ENCODE results near the gene DNAJC4.

The DNAJC4 gene

GRCh38 chr11:64243236-64243854 is 13.0 kb downstream of the DNAJC4 start:
- TF ChIP-seq, protein P1, sequence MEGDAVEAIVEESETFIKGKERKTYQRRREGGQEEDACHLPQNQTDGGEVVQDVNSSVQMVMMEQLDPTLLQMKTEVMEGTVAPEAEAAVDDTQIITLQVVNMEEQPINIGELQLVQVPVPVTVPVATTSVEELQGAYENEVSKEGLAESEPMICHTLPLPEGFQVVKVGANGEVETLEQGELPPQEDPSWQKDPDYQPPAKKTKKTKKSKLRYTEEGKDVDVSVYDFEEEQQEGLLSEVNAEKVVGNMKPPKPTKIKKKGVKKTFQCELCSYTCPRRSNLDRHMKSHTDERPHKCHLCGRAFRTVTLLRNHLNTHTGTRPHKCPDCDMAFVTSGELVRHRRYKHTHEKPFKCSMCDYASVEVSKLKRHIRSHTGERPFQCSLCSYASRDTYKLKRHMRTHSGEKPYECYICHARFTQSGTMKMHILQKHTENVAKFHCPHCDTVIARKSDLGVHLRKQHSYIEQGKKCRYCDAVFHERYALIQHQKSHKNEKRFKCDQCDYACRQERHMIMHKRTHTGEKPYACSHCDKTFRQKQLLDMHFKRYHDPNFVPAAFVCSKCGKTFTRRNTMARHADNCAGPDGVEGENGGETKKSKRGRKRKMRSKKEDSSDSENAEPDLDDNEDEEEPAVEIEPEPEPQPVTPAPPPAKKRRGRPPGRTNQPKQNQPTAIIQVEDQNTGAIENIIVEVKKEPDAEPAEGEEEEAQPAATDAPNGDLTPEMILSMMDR (conservative IDR thresholded peaks at IDR 0.05; ENCODE audit: low read length) = no peak
- no peak for TF ChIP-seq EZH2phosphoT487 (IDR thresholded peaks at IDR 0.05; ENCODE audit: borderline replicate concordance)
- Histone ChIP-seq H3K4me2 (ENCODE audit: low read depth, low read length, poor library complexity, severe bottlenecking) (peak overlapping the region; percentile 84), H4K20me1 (ENCODE audit: insufficient read depth, low read length, poor library complexity, severe bottlenecking) (peaks cover 31% of the 10 kb centered on the region), H3K4me1 (ENCODE audit: insufficient read depth, low read length, poor library complexity, severe bottlenecking) (peaks cover 37% of the 10 kb centered on the region), H2AFZ (ENCODE audit: low read length) (no peak overlapping the region), H3K9me3 (ENCODE audit: insufficient read depth, low read depth, low read length) (no peaks in the 10 kb centered on the region), H3K9me2 (replicated peaks; ENCODE audit: low read depth, low read length) (no peaks in the 10 kb centered on the region), H3K9ac (ENCODE audit: low read depth, low read length, poor library complexity, severe bottlenecking) (peak overlapping the region; percentile 29), H3K4me3 (ENCODE audit: low read length, poor library complexity, severe bottlenecking) (no peak overlapping the region), H3K27me3 (ENCODE audit: insufficient read depth, low read length, poor library complexity, severe bottlenecking) (no peaks in the 10 kb centered on the region), H3K79me2 (ENCODE audit: insufficient read depth, low read length) (peaks cover 48% of the 10 kb centered on the region), H3F3A (ENCODE audit: low read depth) (peaks cover 8% of the 10 kb centered on the region; the same call in 1 of the 2 replicates), H3K36me3 (ENCODE audit: insufficient read depth, low read length) (peaks cover 11% of the 10 kb centered on the region; the same call in 1 of the 2 replicates)

GRCh38 chr11:64244107-64244506 is 13.8 kb downstream of the DNAJC4 start:
- H3K9me3 ChIP-seq (ENCODE audit: insufficient read depth, low read depth, low read length) = no peaks in the 10 kb centered on the region
- H2AFZ ChIP-seq (ENCODE audit: low read length) = no peak overlapping the region
- H3K9ac ChIP-seq (ENCODE audit: low read depth, low read length, poor library complexity, severe bottlenecking) = no peak overlapping the region
- TF ChIP-seq, protein P1 (conservative IDR thresholded peaks at IDR 0.05; ENCODE audit: low read length) = no peak
- TF ChIP-seq EZH2phosphoT487 (IDR thresholded peaks at IDR 0.05; ENCODE audit: borderline replicate concordance) = no peak
- H3K79me2 ChIP-seq (ENCODE audit: insufficient read depth, low read length) = peaks cover 48% of the 10 kb centered on the region
- H4K20me1 ChIP-seq (ENCODE audit: insufficient read depth, low read length, poor library complexity, severe bottlenecking) = peaks cover 31% of the 10 kb centered on the region
- no peak overlapping the region for H3K4me3 ChIP-seq (ENCODE audit: low read length, poor library complexity, severe bottlenecking)
- peaks cover 8% of the 10 kb centered on the region; the same call in 1 of the 2 replicates for H3F3A ChIP-seq (ENCODE audit: low read depth)
- no peaks in the 10 kb centered on the region for H3K9me2 ChIP-seq (replicated peaks; ENCODE audit: low read depth, low read length)
- no peaks in the 10 kb centered on the region for H3K27me3 ChIP-seq (ENCODE audit: insufficient read depth, low read length, poor library complexity, severe bottlenecking)
- peaks cover 38% of the 10 kb centered on the region for H3K4me1 ChIP-seq (ENCODE audit: insufficient read depth, low read length, poor library complexity, severe bottlenecking)
- H3K4me2 ChIP-seq (ENCODE audit: low read depth, low read length, poor library complexity, severe bottlenecking) = peak overlapping the region; percentile 84
- H3K36me3 ChIP-seq (ENCODE audit: insufficient read depth, low read length) = peaks cover 11% of the 10 kb centered on the region; the same call in 1 of the 2 replicates

- peaks cover 43% of the 10 kb centered on the region for H3K4me1 ChIP-seq (ENCODE audit: insufficient read depth, low read length, poor library complexity, severe bottlenecking)
- H3F3A ChIP-seq (ENCODE audit: low read depth) = peaks cover 8% of the 10 kb centered on the region; the same call in 1 of the 2 replicates
- peak overlapping the region; percentile 88 for H3K9ac ChIP-seq (ENCODE audit: low read depth, low read length, poor library complexity, severe bottlenecking)
- H3K9me3 ChIP-seq (ENCODE audit: insufficient read depth, low read depth, low read length) = no peaks in the 10 kb centered on the region
- peaks cover 31% of the 10 kb centered on the region for H4K20me1 ChIP-seq (ENCODE audit: insufficient read depth, low read length, poor library complexity, severe bottlenecking)
- peak overlapping the region; percentile 96 for H3K4me3 ChIP-seq (ENCODE audit: low read length, poor library complexity, severe bottlenecking)
- H3K4me2 ChIP-seq (ENCODE audit: low read depth, low read length, poor library complexity, severe bottlenecking) = peak overlapping the region; percentile 84
- H3K36me3 ChIP-seq (ENCODE audit: insufficient read depth, low read length) = peaks cover 11% of the 10 kb centered on the region; the same call in 1 of the 2 replicates
- H2AFZ ChIP-seq (ENCODE audit: low read length) = no peak overlapping the region
- no peaks in the 10 kb centered on the region for H3K9me2 ChIP-seq (replicated peaks; ENCODE audit: low read depth, low read length)
- peaks cover 48% of the 10 kb centered on the region for H3K79me2 ChIP-seq (ENCODE audit: insufficient read depth, low read length)
- TF ChIP-seq EZH2phosphoT487 (IDR thresholded peaks at IDR 0.05; ENCODE audit: borderline replicate concordance) = no peak
- TF ChIP-seq, protein P1 (conservative IDR thresholded peaks at IDR 0.05; ENCODE audit: low read length) = no peak
- H3K27me3 ChIP-seq (ENCODE audit: insufficient read depth, low read length, poor library complexity, severe bottlenecking) = no peaks in the 10 kb centered on the region
Measured at GRCh38 chr11:64244966-64245365, 14.6 kb downstream of the DNAJC4 start.
